ENCODE data around the gene ORMDL2.

Gene ORMDL2, protein sequence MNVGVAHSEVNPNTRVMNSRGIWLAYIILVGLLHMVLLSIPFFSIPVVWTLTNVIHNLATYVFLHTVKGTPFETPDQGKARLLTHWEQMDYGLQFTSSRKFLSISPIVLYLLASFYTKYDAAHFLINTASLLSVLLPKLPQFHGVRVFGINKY

GRCh38 chr12:55817345-55818139, at the start of gene ORMDL2, which contains the start of gene SARNP:
Gene ORMDL2 (plus strand): TSS chr12:55818041. CDS start chr12:55819000, 959 bp downstream.
Gene SARNP (minus strand): TSS chr12:55817724. CDS start chr12:55817701, 23 bp downstream.
- DNase-seq: peak; percentile 96

GRCh38 chr12:55771736-55772135, 46.1 kb upstream of the ORMDL2 start:
- DNase-seq: no peak

DNA sequence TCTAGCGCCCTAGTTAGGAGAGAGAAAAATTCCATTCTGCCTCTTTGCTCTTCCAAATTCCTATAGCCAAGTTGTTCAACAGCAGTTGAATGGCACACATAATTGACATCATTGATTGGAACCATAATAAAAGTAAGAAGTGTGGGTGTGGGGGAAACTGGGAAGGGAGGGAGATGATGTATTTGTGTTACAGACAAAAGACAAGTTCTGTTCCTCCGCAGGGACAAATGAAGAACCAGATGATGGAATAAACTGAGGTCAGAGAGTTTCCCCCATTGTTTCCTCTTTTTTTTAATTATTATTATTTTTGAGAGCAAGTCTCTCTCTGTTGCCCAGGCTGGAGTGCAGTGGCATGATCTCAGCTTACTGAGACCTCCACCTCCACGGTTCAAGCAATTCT, 40.0 kb upstream of the ORMDL2 start:
- DNase-seq: no peak

- no peak for DNase-seq
Measured at GRCh38 chr12:55780685-55781084, 37.2 kb upstream of the ORMDL2 start.

GRCh38 chr12:55788546-55788945, 29.3 kb upstream of the ORMDL2 start:
- no peak for DNase-seq

- DNase-seq: no peak
Measured at GRCh38 chr12:55789171-55789570, 28.7 kb upstream of the ORMDL2 start.

- DNase-seq: no peak
Measured at GRCh38 chr12:55789893-55790292, 27.9 kb upstream of the ORMDL2 start.

- no peak for DNase-seq
Measured at GRCh38 chr12:55795950-55796349, 21.9 kb upstream of the ORMDL2 start.

- peak; percentile 20 for DNase-seq
Measured at GRCh38 chr12:55797068-55797467, 20.8 kb upstream of the ORMDL2 start.

GRCh38 chr12:55797550-55797949, 20.3 kb upstream of the ORMDL2 start:
- no peak for DNase-seq

- no peak for DNase-seq
Measured at GRCh38 chr12:55806982-55807381, 10.9 kb upstream of the ORMDL2 start.

GRCh38 chr12:55809274-55809673, 8.6 kb upstream of the ORMDL2 start:
- no peak for DNase-seq

DNA sequence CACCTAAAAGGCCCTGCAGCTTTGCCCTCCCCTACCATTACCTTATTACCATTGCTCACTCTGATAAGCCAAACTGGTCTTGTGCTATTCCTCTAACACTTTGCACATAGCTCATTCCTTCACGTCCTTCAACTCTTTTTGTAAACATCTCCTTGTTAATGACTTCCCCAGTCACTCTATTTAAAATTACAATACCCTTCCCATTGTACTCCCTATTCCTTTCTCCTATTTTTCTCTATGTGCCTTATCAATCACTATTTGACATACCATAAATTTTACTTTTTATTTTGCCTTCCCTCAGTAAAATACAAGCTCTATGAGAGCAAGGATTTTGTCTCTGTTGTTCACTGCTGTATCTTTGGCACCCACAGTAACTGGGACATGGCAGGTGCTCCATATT, 5.8 kb upstream of the ORMDL2 start:
- no peak for DNase-seq

DNA sequence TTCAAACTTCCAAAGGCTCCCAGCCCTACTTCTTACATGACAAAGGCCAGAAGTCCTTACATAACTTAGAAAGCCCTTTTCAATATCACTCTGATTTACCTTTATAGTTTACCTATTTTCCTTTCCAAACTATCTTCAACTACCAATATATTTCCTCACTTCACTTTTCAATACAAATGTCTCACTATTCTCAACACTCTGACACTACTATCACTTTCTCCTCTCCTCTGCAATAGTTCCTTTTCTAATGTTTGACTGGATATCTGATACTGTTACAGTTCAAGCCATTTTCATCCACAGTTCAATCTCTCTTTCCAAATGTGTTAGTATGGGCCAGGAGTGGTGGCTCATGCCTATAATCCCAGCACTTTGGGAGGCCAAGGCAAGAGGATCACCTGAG, 3.6 kb upstream of the ORMDL2 start:
- no peak for DNase-seq

- DNase-seq: no peak
Measured at GRCh38 chr12:55815473-55815872, 2.4 kb upstream of the ORMDL2 start.

DNA sequence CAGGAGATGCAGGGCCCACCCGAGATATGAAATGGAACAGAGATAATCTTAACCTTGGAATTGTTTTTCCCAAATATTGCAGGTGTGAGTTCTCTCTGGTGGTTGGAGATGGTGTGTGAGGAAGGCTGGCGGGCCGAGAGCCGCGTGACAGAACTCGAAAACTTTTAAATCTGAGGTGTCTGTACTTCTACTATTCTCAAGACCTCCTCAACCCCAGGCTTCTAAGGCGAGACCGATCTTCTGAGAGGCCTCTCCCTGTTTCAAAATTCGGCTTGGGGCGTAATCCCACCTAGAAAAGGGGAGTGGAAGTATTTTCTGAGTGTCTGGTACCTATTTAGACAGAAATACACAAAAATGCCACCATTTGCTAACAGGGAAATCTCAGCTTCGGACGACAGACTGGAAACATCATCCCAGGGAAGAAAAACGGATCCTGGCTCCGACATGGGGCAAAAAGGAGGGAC, 928 bp upstream of the ORMDL2 start:
- DNase-seq: no peak

- no peak for DNase-seq
Measured at GRCh38 chr12:55818140-55818728, 393 bp downstream of the ORMDL2 start.

DNA sequence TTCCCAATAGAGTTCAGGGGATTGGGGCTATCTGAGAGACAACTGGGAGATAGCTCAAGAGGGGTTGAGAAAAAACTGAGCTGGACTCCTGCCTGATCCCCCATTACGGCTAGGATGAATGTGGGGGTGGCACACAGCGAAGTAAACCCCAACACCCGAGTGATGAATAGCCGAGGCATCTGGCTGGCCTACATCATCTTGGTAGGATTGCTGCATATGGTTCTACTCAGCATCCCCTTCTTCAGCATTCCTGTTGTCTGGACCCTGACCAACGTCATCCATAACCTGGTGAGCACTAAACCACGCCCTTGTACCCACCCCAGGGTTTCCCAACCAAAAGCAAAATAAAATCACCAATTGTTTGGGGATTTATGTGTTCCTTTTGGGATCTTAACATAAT, 1.0 kb downstream of the ORMDL2 start:
- no peak for DNase-seq

DNA sequence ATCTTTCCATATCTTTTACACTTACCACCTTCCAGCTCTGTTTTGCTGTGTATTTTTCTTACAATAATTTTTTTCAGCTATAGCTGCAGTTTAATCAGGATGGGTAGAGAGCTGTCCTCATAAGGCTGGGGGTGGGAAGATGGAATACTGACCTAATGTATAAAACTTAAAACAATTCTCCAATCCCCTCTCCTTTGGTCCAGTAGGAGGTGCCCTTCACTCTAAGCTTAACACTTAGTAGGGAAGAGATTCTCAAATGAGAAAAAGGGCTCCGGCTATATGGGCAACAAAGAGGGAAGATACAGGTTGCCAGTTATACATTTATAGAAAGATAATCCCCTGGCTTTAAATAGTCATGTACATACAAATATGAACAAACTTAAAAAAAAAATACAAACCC, 2.8 kb downstream of the ORMDL2 start:
- DNase-seq: no peak

DNA sequence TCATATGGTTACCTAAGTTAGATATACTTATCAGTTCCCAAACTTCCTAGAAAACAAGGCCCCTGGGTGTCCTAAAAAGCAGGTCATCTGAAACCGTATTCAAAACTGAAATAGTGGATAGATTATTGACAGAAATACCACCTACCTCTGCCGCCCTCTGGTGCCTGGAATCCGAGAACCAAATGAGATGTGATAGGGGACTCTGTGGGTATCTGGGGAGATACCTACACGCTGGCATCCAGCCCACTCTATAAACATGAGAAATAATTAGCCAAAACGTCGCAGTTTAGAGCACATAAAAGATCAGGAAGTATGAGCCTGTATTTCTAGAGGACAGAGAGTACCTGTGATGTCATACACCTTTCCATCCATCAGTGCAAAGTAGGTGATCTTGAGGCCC, 4.4 kb downstream of the ORMDL2 start:
- peak; percentile 9 for DNase-seq

- DNase-seq: no peak
Measured at GRCh38 chr12:55823419-55823818, 5.6 kb downstream of the ORMDL2 start.

GRCh38 chr12:55824726-55825125, 6.9 kb downstream of the ORMDL2 start:
- no peak for DNase-seq

- DNase-seq: no peak
Measured at GRCh38 chr12:55827806-55828205, 10.0 kb downstream of the ORMDL2 start.

GRCh38 chr12:55828357-55828756, 10.5 kb downstream of the ORMDL2 start:
- DNase-seq: no peak
